Rectal smooth muscle tissue (tissue), 1 donor: ENCODE measurements around the gene TOR1AIP1.
"Not testable (repeated sequence)": the region's sequence is repeated elsewhere in the genome, so short reads cannot be mapped to it uniquely, and the experiment has no call there.

Experiments
- H3K27ac ChIP-seq: one replicate; pipeline ENCODE4 v1.7.0; 2013; ENCODE audit warnings: low read depth, low read length, inconsistent platforms
- H3K27me3 ChIP-seq: one replicate; pipeline ENCODE4 v1.7.0; 2013; ENCODE audit warnings: low read length; ENCODE audit not compliant: control insufficient read depth, insufficient read depth
- H3K36me3 ChIP-seq: one replicate; pipeline ENCODE4 v1.7.0; 2013; ENCODE audit warnings: low read length; ENCODE audit not compliant: control insufficient read depth, insufficient read depth
- H3K4me1 ChIP-seq: one replicate; pipeline ENCODE4 v1.7.0; 2013; ENCODE audit warnings: low read length; ENCODE audit not compliant: control insufficient read depth, insufficient read depth
- H3K4me3 ChIP-seq: one replicate; pipeline ENCODE4 v1.7.0; 2013; ENCODE audit warnings: low read length
- H3K9ac ChIP-seq: one replicate; pipeline ENCODE4 v1.7.0; 2013; ENCODE audit warnings: low read length

The TOR1AIP1 gene

DNA sequence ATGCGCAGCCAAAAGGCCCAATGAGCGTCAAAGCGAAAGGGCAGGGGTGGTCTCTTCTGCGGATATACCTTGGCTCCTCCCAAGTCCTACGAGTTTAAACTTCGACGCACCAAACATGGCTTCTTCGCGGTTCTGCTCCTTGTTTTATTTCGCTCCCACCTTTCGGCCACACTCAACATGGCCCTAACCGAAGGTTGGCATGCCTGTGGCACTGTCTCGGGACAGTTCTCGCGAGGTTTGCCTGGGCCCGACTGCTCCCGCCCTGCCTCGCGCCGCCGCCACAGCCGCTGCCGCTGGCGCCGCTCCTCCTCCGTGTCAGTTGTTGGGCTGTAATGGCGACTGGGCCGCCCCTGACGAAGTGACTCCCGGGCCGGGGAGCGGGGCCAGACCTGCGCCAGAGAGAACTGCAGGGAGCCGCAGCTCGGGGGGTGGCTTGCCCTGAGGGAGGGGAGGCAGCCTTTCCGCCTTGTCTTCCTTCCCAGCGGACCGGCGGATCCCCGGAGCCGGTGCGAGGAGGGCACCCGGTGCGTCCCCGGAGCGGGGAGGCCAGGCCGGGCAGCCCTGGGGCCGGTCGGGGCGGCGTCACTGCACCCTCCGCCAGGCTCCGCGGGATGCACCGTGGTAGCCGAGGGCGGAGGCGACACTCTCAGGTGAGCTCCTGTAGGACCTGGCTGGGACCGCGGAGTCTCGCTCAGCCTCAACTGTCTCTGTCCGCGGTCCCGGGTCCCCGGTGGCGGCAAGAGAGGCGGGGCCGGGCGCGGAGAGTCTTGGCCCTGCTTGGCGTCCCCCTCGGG, 72.6 kb downstream of the TOR1AIP1 start, which contains the start of gene CEP350:
Gene CEP350, plus strand, starts transcription at position 318 of the 794 bp plus-strand sequence. CDS start 31,372 bp downstream, outside the sequence.
- Histone ChIP-seq H3K36me3 (no peaks in the 10 kb centered on the region), H3K27ac (peak within 1 kb of the TSS; percentile 82), H3K4me1 (peaks cover 4% of the 10 kb centered on the region), H3K9ac (peak within 1 kb of the TSS; percentile 76), H3K4me3 (peak within 1 kb of the TSS; percentile 93), H3K27me3 (no peaks in the 10 kb centered on the region)

DNA sequence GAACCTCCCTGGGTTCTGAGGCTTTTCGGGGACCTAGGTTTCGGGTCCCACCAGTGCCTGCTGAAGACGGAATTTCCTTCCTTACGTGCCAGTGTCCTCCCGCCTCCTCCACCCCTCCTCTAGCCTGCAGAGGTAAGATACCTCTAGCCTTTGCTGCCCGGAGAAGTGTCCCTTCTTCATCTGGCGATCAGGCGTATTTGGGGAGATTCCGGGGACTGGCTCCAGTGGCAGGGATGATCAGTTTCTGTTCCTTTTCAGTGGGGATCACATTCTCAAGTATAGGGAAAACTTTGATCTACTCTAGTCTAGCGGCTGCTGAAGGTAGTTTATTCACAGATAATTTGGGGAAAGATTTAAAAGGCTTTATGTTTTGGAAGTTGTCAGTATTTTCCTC, 73.2 kb downstream of the TOR1AIP1 start:
- H3K4me3 ChIP-seq, result peak overlapping the region; percentile 93
- H3K9ac ChIP-seq, result peak overlapping the region; percentile 76
- H3K27me3 ChIP-seq, result no peaks in the 10 kb centered on the region
- H3K27ac ChIP-seq, result peak overlapping the region; percentile 82
- peaks cover 4% of the 10 kb centered on the region for H3K4me1 ChIP-seq
- no peaks in the 10 kb centered on the region for H3K36me3 ChIP-seq

DNA sequence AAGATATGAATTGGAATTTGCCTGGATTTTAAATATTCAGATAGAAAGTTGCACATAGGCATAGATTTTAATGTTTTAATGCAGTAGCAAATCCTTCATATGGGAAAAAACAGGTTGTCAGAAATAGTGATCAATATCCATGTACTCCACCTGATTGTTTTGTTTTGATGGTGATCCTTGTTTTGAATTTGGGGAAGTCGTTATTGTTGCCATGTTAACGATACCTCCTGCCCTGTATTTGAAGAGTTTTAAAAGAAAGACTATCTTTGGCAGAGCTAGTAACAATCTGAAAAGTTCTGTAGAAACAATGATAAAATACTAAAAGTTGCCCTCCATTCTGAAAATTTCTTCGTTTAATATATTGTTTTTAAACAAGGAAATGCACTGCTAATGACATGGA, 73.6 kb downstream of the TOR1AIP1 start:
- no peak overlapping the region for H3K9ac ChIP-seq
- no peak overlapping the region for H3K27ac ChIP-seq
- no peaks in the 10 kb centered on the region for H3K36me3 ChIP-seq
- peaks cover 4% of the 10 kb centered on the region for H3K4me1 ChIP-seq
- peak overlapping the region; percentile 93 for H3K4me3 ChIP-seq
- no peaks in the 10 kb centered on the region for H3K27me3 ChIP-seq

DNA sequence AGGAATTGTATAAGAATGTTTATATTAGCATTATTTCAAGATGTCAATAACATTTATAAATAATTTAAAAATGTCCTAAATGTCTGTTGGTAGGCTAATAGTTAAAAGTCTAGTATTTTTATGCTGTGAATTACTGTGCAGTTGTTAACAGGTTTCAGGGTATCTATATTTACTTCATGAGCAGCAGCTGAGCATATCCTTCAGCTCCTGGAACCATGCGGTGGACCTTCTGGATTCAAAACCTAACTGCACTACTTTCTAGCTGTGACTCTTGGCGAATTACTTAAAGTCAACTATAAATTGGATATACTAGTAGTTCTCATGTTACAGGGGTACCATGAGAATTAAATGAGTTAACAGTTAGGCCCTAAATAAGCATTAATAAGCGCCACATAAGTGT, 76.3 kb downstream of the TOR1AIP1 start:
- peaks cover 4% of the 10 kb centered on the region for H3K4me1 ChIP-seq
- H3K36me3 ChIP-seq, result no peaks in the 10 kb centered on the region
- H3K4me3 ChIP-seq, result no peak overlapping the region
- H3K9ac ChIP-seq, result no peak overlapping the region
- H3K27me3 ChIP-seq, result no peaks in the 10 kb centered on the region
- no peak overlapping the region for H3K27ac ChIP-seq

DNA sequence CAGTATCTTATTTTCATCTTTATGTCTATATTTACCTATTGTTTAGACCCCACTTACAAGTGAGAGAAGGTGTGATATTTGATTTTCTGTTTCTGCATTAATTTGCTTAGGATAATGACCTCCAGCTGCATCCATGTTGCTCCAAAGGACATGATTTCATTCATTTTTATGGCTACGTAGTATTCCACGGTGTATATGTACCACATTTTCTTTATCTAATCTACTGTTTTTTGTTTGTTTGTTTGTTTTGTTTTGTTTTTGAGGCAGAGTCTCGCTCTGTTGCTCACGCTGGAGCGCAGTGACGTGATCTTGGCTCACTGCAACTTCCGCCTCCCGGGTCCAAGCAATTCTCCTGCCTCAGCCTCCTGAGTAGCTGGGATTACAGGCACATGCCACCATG, 80.1 kb downstream of the TOR1AIP1 start:
- H3K27ac ChIP-seq, H3K4me1 ChIP-seq, H3K9ac ChIP-seq, H3K4me3 ChIP-seq, H3K27me3 ChIP-seq, H3K36me3 ChIP-seq: not testable (repeated sequence)

DNA sequence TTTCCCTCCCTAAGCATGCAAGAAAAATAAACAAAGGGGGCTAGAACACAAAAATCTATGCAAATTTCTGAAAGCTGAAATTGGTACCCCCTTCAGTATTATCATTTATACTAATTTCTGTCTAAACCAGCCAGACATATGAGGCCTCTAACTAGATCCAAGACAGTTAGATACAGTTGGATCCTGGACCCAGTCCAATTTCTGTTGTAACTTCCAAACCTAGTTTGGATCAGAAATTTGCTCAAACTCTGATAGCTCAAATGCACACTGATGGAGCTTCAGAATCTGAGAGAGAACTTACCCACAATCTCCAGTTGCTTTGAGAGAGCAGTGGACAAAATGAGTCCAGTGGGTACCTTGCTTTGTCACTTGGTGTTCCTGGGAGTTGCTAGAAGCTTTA, 84.5 kb downstream of the TOR1AIP1 start:
- H3K27ac ChIP-seq, result no peak overlapping the region
- H3K4me3 ChIP-seq, result no peak overlapping the region
- no peak overlapping the region for H3K9ac ChIP-seq
- no peaks in the 10 kb centered on the region for H3K27me3 ChIP-seq
- H3K36me3 ChIP-seq, result no peaks in the 10 kb centered on the region
- H3K4me1 ChIP-seq, result peaks cover 7% of the 10 kb centered on the region

DNA sequence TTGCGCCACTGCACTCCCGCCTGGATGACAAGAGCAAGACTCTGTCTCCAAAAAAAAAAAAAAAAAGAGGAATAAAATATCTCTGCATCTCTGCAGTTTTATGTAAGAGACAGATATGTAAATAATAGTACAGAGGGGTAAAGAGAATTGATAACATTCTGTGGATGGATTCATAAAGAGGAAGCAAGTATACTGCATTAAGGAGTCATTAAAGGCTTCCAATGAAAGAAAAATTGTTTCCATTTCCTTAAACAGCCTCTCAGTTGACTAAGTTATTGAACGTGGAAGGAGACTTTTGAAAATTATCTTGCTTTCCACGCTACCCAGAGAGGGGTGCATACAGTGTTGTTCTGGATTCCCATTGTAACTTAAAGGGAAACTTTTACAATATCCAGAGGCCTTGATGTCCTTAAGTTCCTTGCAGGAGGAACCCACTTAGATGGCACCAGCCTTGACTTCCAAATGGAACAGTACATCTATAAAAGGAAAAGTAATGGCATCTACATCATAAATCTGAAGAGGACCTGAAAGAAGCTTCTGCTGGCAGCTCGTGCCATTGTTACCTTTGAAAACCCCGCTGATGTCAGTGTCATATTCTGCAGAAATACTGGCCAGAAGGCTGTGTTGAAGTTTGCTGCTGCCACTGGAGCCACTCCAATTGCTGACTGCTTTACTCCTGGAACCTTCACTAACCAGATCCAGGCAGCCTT, 86.4 kb downstream of the TOR1AIP1 start:
- Histone ChIP-seq H3K27ac (no peak overlapping the region), H3K4me1 (peaks cover 7% of the 10 kb centered on the region), H3K36me3 (no peaks in the 10 kb centered on the region), H3K9ac (no peak overlapping the region), H3K27me3 (no peaks in the 10 kb centered on the region), H3K4me3 (no peak overlapping the region)

DNA sequence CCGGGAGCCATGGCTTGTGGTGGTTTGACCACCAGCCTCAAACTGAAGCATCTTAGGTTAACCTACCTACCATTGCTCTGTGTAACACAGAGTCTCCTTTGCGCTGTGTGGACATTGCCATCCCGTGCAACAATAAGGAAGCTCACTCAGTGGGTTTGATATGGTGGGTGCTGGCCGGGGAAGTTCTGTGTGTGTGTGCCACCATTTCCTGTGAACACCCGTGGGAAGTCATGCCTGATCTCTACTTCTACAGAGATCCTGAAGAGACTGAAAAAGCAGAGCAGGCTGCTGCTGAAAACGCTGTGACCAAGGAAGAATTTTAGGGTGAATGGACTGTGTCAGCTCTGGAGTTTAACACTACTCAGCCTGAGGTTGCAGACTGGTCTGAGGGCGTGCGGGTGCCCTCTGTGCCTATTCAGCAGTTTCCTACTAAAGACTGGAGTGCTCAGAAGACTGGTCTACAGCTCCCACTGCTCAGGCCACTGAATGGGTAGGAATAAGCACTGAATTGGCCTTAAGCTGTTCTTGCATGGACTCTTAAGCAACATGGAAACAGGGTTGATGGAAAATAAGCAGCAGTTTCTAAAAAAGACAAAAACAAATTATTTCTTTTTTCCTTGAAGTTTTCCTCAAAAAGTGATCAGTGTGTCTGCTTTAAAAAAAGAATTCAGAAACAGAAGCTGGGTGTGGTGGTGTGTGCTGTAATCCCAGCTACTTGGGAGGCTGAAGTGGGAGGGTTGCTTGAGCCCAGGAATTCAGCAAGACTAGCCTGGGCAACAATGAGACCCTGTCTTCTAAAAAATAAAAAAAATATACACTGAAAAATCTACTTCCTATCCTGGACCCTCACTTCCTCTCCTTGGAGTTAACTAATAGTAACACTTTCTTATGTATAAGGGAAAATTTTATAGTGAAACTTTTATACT, 87.2 kb downstream of the TOR1AIP1 start:
- H3K27me3 ChIP-seq, result no peaks in the 10 kb centered on the region
- no peaks in the 10 kb centered on the region for H3K36me3 ChIP-seq
- H3K9ac ChIP-seq, result no peak overlapping the region
- H3K27ac ChIP-seq, result no peak overlapping the region
- H3K4me3 ChIP-seq, result no peak overlapping the region
- peaks cover 7% of the 10 kb centered on the region for H3K4me1 ChIP-seq
